Measurements from ENCODE around the gene NEDD4L.

DNA sequence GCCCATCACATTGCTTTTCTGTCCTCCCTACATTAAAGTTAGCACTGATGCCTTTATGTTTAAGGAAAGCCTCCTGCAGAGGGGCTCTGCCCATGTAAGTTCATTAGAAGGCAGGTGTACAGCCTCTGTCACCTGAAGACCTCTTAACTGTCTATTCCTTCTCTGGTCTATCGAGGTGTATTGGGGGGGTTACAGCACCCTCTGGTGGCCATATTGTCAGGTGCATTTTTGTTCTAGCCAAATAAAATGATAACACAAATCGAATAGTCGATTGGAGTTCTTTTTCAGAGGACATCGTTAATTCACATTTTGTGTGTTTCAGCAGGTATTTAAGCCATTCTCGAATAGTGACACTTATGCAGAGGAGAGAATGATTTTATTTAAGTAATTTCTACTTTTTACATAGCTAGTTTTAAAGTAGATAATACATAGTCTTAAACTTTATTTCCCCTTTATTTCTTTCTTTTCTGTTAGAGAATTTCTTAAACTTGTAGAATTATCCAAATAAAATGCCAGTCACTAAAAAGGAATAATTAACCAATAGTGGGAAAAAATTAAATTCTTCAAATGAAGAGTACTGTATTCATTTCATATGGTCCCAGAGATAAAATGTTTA lies 136.8 kb downstream of the NEDD4L start:
- TF ChIP-seq BHLHE40 (IDR thresholded peaks at IDR 0.05; ENCODE audit: borderline replicate concordance) (no peak), FOXK2 (IDR thresholded peaks at IDR 0.05) (no peak), TARDBP (IDR thresholded peaks at IDR 0.05) (no peak), CTBP1 (IDR thresholded peaks at IDR 0.05; ENCODE audit: borderline replicate concordance) (no peak), ZNF384 (IDR thresholded peaks at IDR 0.05) (no peak), ARNT (IDR thresholded peaks at IDR 0.05) (no peak), SP1 (IDR thresholded peaks at IDR 0.05) (no peak), SUZ12 (IDR thresholded peaks at IDR 0.05) (no peak)
